Keratinocyte (primary cell): ENCODE data around the gene SLC27A1.

ENCODE experiments used
- CTCF ChIP-seq, 3 experiments: IDR thresholded peaks in 1 of 3; conservative IDR thresholded peaks in 1 of 3; optimal IDR thresholded peaks in 1 of 3; 2 replicates in 2 of 3; 3 replicates in 1 of 3; pipeline versions ENCODE3 to v1.5.1; 2011; ENCODE audit warnings: low read length in 3 of 3, mild to moderate bottlenecking in 3 of 3, moderate library complexity in 2 of 3, control low read depth in 1 of 3, inconsistent platforms in 1 of 3; ENCODE audit not compliant: insufficient read depth in 2 of 3; ENCODE audit errors: extremely low read depth in 1 of 3
- EZH2 ChIP-seq: IDR thresholded peaks from one replicate; pipeline ENCODE4 v1.6.1; 2012; ENCODE audit warnings: inconsistent platforms, mild to moderate bottlenecking, low read length, moderate library complexity

GRCh38 chr19:17553256-17553655 lies 82.9 kb downstream of the SLC27A1 start:
- TF ChIP-seq EZH2 (no peak), CTCF (optimal IDR thresholded peaks at IDR 0.05 in 1 of 3, IDR thresholded peaks at IDR 0.05 in 1 of 3, conservative IDR thresholded peaks at IDR 0.05 in 1 of 3; ENCODE audit: extremely low read depth in 1 of 3, insufficient read depth in 2 of 3, low read length in 3 of 3) (no peak)
